ENCODE measurements around the gene BTG2.
A peak's percentile ranks its signal among the peaks of the same experiment; 100 is the strongest.
"Not testable (repeated sequence)": the region's sequence is repeated elsewhere in the genome, so short reads cannot be mapped to it uniquely, and the experiment has no call there.

BTG2 gene

GRCh38 chr1:203304919-203305808 is at the start of gene BTG2:
Gene BTG2, plus strand, starts transcription at chr1:203305519. Its CDS starts 88 bp downstream, at chr1:203305607.
- no peak for DNase-seq (ENCODE audit: low read depth)

GRCh38 chr1:203256636-203257035 is 48.7 kb upstream of the BTG2 start:
- DNase-seq (ENCODE audit: low read depth): not testable (repeated sequence)

GRCh38 chr1:203263496-203263895 is 41.8 kb upstream of the BTG2 start:
- DNase-seq (ENCODE audit: low read depth): no peak

- no peak for DNase-seq (ENCODE audit: low read depth)
Measured at GRCh38 chr1:203264052-203264501, 41.2 kb upstream of the BTG2 start.

GRCh38 chr1:203265541-203265940 is 39.8 kb upstream of the BTG2 start:
- DNase-seq (ENCODE audit: low read depth): no peak

- not testable (repeated sequence) for DNase-seq (ENCODE audit: low read depth)
Measured at GRCh38 chr1:203266140-203266539, 39.2 kb upstream of the BTG2 start.

GRCh38 chr1:203267347-203267846 is 37.9 kb upstream of the BTG2 start:
- peak; percentile 65 for DNase-seq (ENCODE audit: low read depth)

GRCh38 chr1:203267912-203268311 is 37.4 kb upstream of the BTG2 start:
- DNase-seq (ENCODE audit: low read depth): no peak

GRCh38 chr1:203268901-203269653 is 36.2 kb upstream of the BTG2 start:
- DNase-seq (ENCODE audit: low read depth): no peak

GRCh38 chr1:203269654-203270020 is 35.7 kb upstream of the BTG2 start:
- DNase-seq (ENCODE audit: low read depth): no peak

- DNase-seq (ENCODE audit: low read depth): no peak
Measured at GRCh38 chr1:203270448-203270847, 34.9 kb upstream of the BTG2 start.

- DNase-seq (ENCODE audit: low read depth): no peak
Measured at GRCh38 chr1:203271018-203271743, 34.1 kb upstream of the BTG2 start.

GRCh38 chr1:203271962-203272632 is 33.2 kb upstream of the BTG2 start:
- no peak for DNase-seq (ENCODE audit: low read depth)

- no peak for DNase-seq (ENCODE audit: low read depth)
Measured at GRCh38 chr1:203272633-203273205, 32.6 kb upstream of the BTG2 start.

- no peak for DNase-seq (ENCODE audit: low read depth)
Measured at GRCh38 chr1:203273206-203273868, 32.0 kb upstream of the BTG2 start.

GRCh38 chr1:203273869-203274602 is 31.3 kb upstream of the BTG2 start:
- DNase-seq (ENCODE audit: low read depth): no peak

- DNase-seq (ENCODE audit: low read depth): no peak
Measured at GRCh38 chr1:203274603-203275381, 30.5 kb upstream of the BTG2 start.

GRCh38 chr1:203275656-203276272 is 29.6 kb upstream of the BTG2 start:
- DNase-seq (ENCODE audit: low read depth): no peak

GRCh38 chr1:203276408-203276807 is 28.9 kb upstream of the BTG2 start:
- no peak for DNase-seq (ENCODE audit: low read depth)

Data from GM04503 (cell line).